Measurements from ENCODE around the gene KRT6B.
"Not testable (repeated sequence)": the region's sequence is repeated elsewhere in the genome, so short reads cannot be mapped to it uniquely, and the experiment has no call there.

Gene KRT6B

GRCh38 chr12:52469853-52470252 is 17.9 kb upstream of the KRT6B start:
- DNase-seq (ENCODE audit: low read depth in 2 of 2), result no peak

GRCh38 chr12:52464897-52465296 is 13.0 kb upstream of the KRT6B start:
- no peak for DNase-seq (ENCODE audit: low read depth in 2 of 2)

- no peak for DNase-seq (ENCODE audit: low read depth in 2 of 2)
Observed at GRCh38 chr12:52461693-52462092, 9.7 kb upstream of the KRT6B start.

- no peak for DNase-seq (ENCODE audit: low read depth in 2 of 2)
Observed at GRCh38 chr12:52458861-52459260, 6.9 kb upstream of the KRT6B start.

- no peak for DNase-seq (ENCODE audit: low read depth in 2 of 2)
Observed at GRCh38 chr12:52455821-52456220, 3.9 kb upstream of the KRT6B start.

GRCh38 chr12:52454411-52455201 is 2.7 kb upstream of the KRT6B start:
- no peak for DNase-seq (ENCODE audit: low read depth in 2 of 2)

GRCh38 chr12:52448228-52448627 is 3.7 kb downstream of the KRT6B start:
- no peak for DNase-seq (ENCODE audit: low read depth in 2 of 2)

- DNase-seq (ENCODE audit: low read depth in 2 of 2), result not testable (repeated sequence)
Observed at GRCh38 chr12:52447196-52447595, 4.8 kb downstream of the KRT6B start.

- no peak for DNase-seq (ENCODE audit: low read depth in 2 of 2)
Observed at GRCh38 chr12:52446367-52447045, 5.4 kb downstream of the KRT6B start.

- DNase-seq (ENCODE audit: low read depth in 2 of 2), result no peak
Observed at GRCh38 chr12:52445876-52446275, 6.1 kb downstream of the KRT6B start.

GRCh38 chr12:52444647-52445595 is 7.0 kb downstream of the KRT6B start:
- DNase-seq (ENCODE audit: low read depth in 2 of 2), result no peak

- DNase-seq (ENCODE audit: low read depth in 2 of 2), result no peak
Observed at GRCh38 chr12:52443966-52444365, 8.0 kb downstream of the KRT6B start.

GRCh38 chr12:52442600-52443061 is 9.3 kb downstream of the KRT6B start:
- DNase-seq (ENCODE audit: low read depth in 2 of 2), result no peak

GRCh38 chr12:52441320-52441911 is 10.5 kb downstream of the KRT6B start:
- no peak for DNase-seq (ENCODE audit: low read depth in 2 of 2)

- no peak for DNase-seq (ENCODE audit: low read depth in 2 of 2)
Observed at GRCh38 chr12:52440821-52441319, 11.1 kb downstream of the KRT6B start.

- no peak for DNase-seq (ENCODE audit: low read depth in 2 of 2)
Observed at GRCh38 chr12:52439845-52440244, 12.1 kb downstream of the KRT6B start.

GRCh38 chr12:52439420-52439819 is 12.5 kb downstream of the KRT6B start:
- no peak for DNase-seq (ENCODE audit: low read depth in 2 of 2)

GRCh38 chr12:52438305-52439301 is 13.3 kb downstream of the KRT6B start:
- DNase-seq (ENCODE audit: low read depth in 2 of 2), result no peak

GRCh38 chr12:52437508-52437907 is 14.4 kb downstream of the KRT6B start:
- no peak for DNase-seq (ENCODE audit: low read depth in 2 of 2)

GRCh38 chr12:52436828-52437474 is 15.0 kb downstream of the KRT6B start:
- no peak for DNase-seq (ENCODE audit: low read depth in 2 of 2)
